Measurements from ENCODE around the gene PARVG.

The PARVG gene

GRCh38 chr22:44179989-44180705 lies 578 bp upstream of the PARVG start:
- DNase-seq (ENCODE audit: low spot score), result no peak

GRCh38 chr22:44181033-44181911 lies 547 bp downstream of the PARVG start:
- no peak for DNase-seq (ENCODE audit: low spot score)

GRCh38 chr22:44181912-44182587 lies 1.3 kb downstream of the PARVG start:
- no peak for DNase-seq (ENCODE audit: low spot score)

GRCh38 chr22:44182588-44183286 lies 2.0 kb downstream of the PARVG start:
- DNase-seq (ENCODE audit: low spot score), result no peak

GRCh38 chr22:44183287-44183588 lies 2.5 kb downstream of the PARVG start:
- no peak for DNase-seq (ENCODE audit: low spot score)

- DNase-seq (ENCODE audit: low spot score), result no peak
Observed at GRCh38 chr22:44184006-44184405, 3.3 kb downstream of the PARVG start.

- no peak for DNase-seq (ENCODE audit: low spot score)
Observed at GRCh38 chr22:44185237-44186120, 4.8 kb downstream of the PARVG start.

- DNase-seq (ENCODE audit: low spot score), result no peak
Observed at GRCh38 chr22:44186121-44186510, 5.4 kb downstream of the PARVG start.

- DNase-seq (ENCODE audit: low spot score), result no peak
Observed at GRCh38 chr22:44186737-44187136, 6.0 kb downstream of the PARVG start.

GRCh38 chr22:44187652-44188230 lies 7.0 kb downstream of the PARVG start:
- no peak for DNase-seq (ENCODE audit: low spot score)

GRCh38 chr22:44188316-44188715 lies 7.6 kb downstream of the PARVG start:
- no peak for DNase-seq (ENCODE audit: low spot score)

GRCh38 chr22:44188986-44189630 lies 8.4 kb downstream of the PARVG start:
- DNase-seq (ENCODE audit: low spot score), result no peak

GRCh38 chr22:44190381-44190976 lies 9.8 kb downstream of the PARVG start:
- DNase-seq (ENCODE audit: low spot score), result no peak

- peak; percentile 39 for DNase-seq (ENCODE audit: low spot score)
Observed at GRCh38 chr22:44191036-44191454, 10.3 kb downstream of the PARVG start.

- no peak for DNase-seq (ENCODE audit: low spot score)
Observed at GRCh38 chr22:44192098-44192815, 11.5 kb downstream of the PARVG start.

GRCh38 chr22:44192816-44193534 lies 12.2 kb downstream of the PARVG start:
- no peak for DNase-seq (ENCODE audit: low spot score)

GRCh38 chr22:44193535-44193891 lies 12.8 kb downstream of the PARVG start:
- DNase-seq (ENCODE audit: low spot score), result no peak

GRCh38 chr22:44194569-44194968 lies 13.8 kb downstream of the PARVG start:
- no peak for DNase-seq (ENCODE audit: low spot score)

All from GM03348 (cell line).